HL-60 (cell line): ENCODE measurements around the gene EVA1A.

ENCODE experiments used
- DNase-seq, 2 experiments: peaks; one replicate each; pipeline ENCODE4 v3.0.0-alpha.2; 2010 to 2020; ENCODE audit warnings: low read depth in 1 of 2, low spot score in 1 of 2
- H3K27ac ChIP-seq: fragments of 250-450 bp; sonication (Bioruptor Pico); replicated peaks from 2 replicates; pipeline ENCODE4 v1.5.1; 2020; ENCODE audit warnings: mild to moderate bottlenecking, moderate library complexity
- H3K27me3 ChIP-seq: fragments of 250-450 bp; sonication (Bioruptor Pico); 2 replicates; pipeline ENCODE4 v1.5.1; 2021; ENCODE audit warnings: mild to moderate bottlenecking, moderate library complexity; ENCODE audit not compliant: insufficient read depth, poor library complexity, severe bottlenecking
- H3K4me3 ChIP-seq: replicated peaks from 2 replicates; pipeline ENCODE4 v1.5.1; 2011; ENCODE audit warnings: mild to moderate bottlenecking, control low read depth, low read length; ENCODE audit not compliant: insufficient read depth
- CTCF ChIP-seq: IDR thresholded peaks from one replicate; pipeline ENCODE4 v1.5.1; 2011; ENCODE audit warnings: low read length, control low read depth, inconsistent platforms; ENCODE audit not compliant: insufficient read depth
- GABPA ChIP-seq: IDR thresholded peaks from 2 replicates; pipeline ENCODE4 v1.6.1; 2012; ENCODE audit warnings: low read depth
- POLR2AphosphoS5 ChIP-seq: IDR thresholded peaks from 2 replicates; pipeline ENCODE4 v1.6.1; 2012; ENCODE audit warnings: low read depth
- REST ChIP-seq: IDR thresholded peaks from 2 replicates; pipeline ENCODE4 v1.6.1; 2012; ENCODE audit warnings: low read depth; ENCODE audit not compliant: insufficient replicate concordance
- SPI1 ChIP-seq: IDR thresholded peaks from 2 replicates; pipeline ENCODE4 v1.6.1; 2012; ENCODE audit warnings: low read depth, mild to moderate bottlenecking, borderline replicate concordance

The EVA1A gene

GRCh38 chr2:75505012-75505411, 55.7 kb downstream of the EVA1A start:
- no peaks in the 10 kb centered on the region for H3K27me3 ChIP-seq
- no peak for TF ChIP-seq CTCF
- no peak for TF ChIP-seq REST
- TF ChIP-seq POLR2AphosphoS5: no peak
- DNase-seq: no peak
- no peak overlapping the region for H3K27ac ChIP-seq
- no peak overlapping the region for H3K4me3 ChIP-seq

GRCh38 chr2:75503048-75503607, 57.6 kb downstream of the EVA1A start:
- Histone ChIP-seq H3K4me3 (no peak overlapping the region), H3K27ac (no peak overlapping the region), H3K27me3 (no peaks in the 10 kb centered on the region)
- DNase-seq: no peak
- no peak for TF ChIP-seq REST
- TF ChIP-seq POLR2AphosphoS5: no peak

- Histone ChIP-seq H3K4me3 (no peak overlapping the region), H3K27me3 (no peaks in the 10 kb centered on the region), H3K27ac (no peak overlapping the region)
- TF ChIP-seq POLR2AphosphoS5 (no peak), CTCF (no peak)
- DNase-seq: no peak
Observed at GRCh38 chr2:75500633-75501032, 60.1 kb downstream of the EVA1A start.

GRCh38 chr2:75499534-75499933, 61.2 kb downstream of the EVA1A start:
- H3K4me3 ChIP-seq: no peak overlapping the region
- H3K27ac ChIP-seq: no peak overlapping the region
- no peak for DNase-seq
- H3K27me3 ChIP-seq: no peaks in the 10 kb centered on the region
- no peak for TF ChIP-seq CTCF
- no peak for TF ChIP-seq SPI1
- TF ChIP-seq GABPA: no peak
- no peak for TF ChIP-seq REST
- TF ChIP-seq POLR2AphosphoS5: no peak
